ENCODE measurements around the gene ZNF827. TPM values are rescaled to one million over a fixed set of nuclear protein-coding genes. Genes with fewer than 3 reads are reported as not detected.

Gene ZNF827
- total RNA-seq, 1 donor from 2014 or later = 116 TPM

- no peak overlapping the region for H3K27ac Mint-ChIP-seq
- peaks cover 12% of the 10 kb centered on the region for H3K9me3 Mint-ChIP-seq
- no peaks in the 10 kb centered on the region for H3K27me3 Mint-ChIP-seq (ENCODE audit: low read depth)
- H3K4me3 Mint-ChIP-seq = no peak overlapping the region
- TF ChIP-seq CTCF (IDR thresholded peaks at IDR 0.05; ENCODE audit: unreplicated experiment) = no peak
- peaks cover 50% of the 10 kb centered on the region for H3K36me3 Mint-ChIP-seq
- H3K4me1 Mint-ChIP-seq = no peaks in the 10 kb centered on the region
- no peak for DNase-seq (ENCODE audit: low spot score in 2 of 2, unreplicated experiment in 2 of 2)
These were observed 153.1 kb downstream of the ZNF827 start for GRCh38 chr4:145785391-145786008.

GRCh38 chr4:145784036-145784435, 154.6 kb downstream of the ZNF827 start:
- Mint-ChIP-seq H3K9me3 (peaks cover 12% of the 10 kb centered on the region), H3K27ac (no peak overlapping the region), H3K36me3 (peaks cover 59% of the 10 kb centered on the region), H3K4me3 (no peak overlapping the region), H3K27me3 (ENCODE audit: low read depth) (no peaks in the 10 kb centered on the region), H3K4me1 (no peaks in the 10 kb centered on the region)
- TF ChIP-seq CTCF (IDR thresholded peaks at IDR 0.05; ENCODE audit: unreplicated experiment) = no peak
- no peak for DNase-seq (ENCODE audit: low spot score in 2 of 2, unreplicated experiment in 2 of 2)

- Mint-ChIP-seq H3K9me3 (peaks cover 12% of the 10 kb centered on the region), H3K27ac (peak overlapping the region; percentile 24), H3K36me3 (peaks cover 65% of the 10 kb centered on the region), H3K27me3 (ENCODE audit: low read depth) (no peaks in the 10 kb centered on the region), H3K4me1 (no peaks in the 10 kb centered on the region), H3K4me3 (no peak overlapping the region)
- DNase-seq (ENCODE audit: low spot score in 2 of 2, unreplicated experiment in 2 of 2) = no peak
- TF ChIP-seq CTCF (IDR thresholded peaks at IDR 0.05; ENCODE audit: unreplicated experiment) = no peak
These were observed 155.9 kb downstream of the ZNF827 start for GRCh38 chr4:145782756-145783155.

GRCh38 chr4:145781351-145781750, 157.3 kb downstream of the ZNF827 start:
- no peak overlapping the region for H3K27ac Mint-ChIP-seq
- no peaks in the 10 kb centered on the region for H3K27me3 Mint-ChIP-seq (ENCODE audit: low read depth)
- no peak for DNase-seq (ENCODE audit: low spot score in 2 of 2, unreplicated experiment in 2 of 2)
- H3K4me1 Mint-ChIP-seq = no peaks in the 10 kb centered on the region
- H3K4me3 Mint-ChIP-seq = no peak overlapping the region
- H3K9me3 Mint-ChIP-seq = peaks cover 12% of the 10 kb centered on the region
- H3K36me3 Mint-ChIP-seq = peaks cover 63% of the 10 kb centered on the region
- no peak for TF ChIP-seq CTCF (IDR thresholded peaks at IDR 0.05; ENCODE audit: unreplicated experiment)

- peaks cover 55% of the 10 kb centered on the region for H3K36me3 Mint-ChIP-seq
- no peak overlapping the region for H3K4me3 Mint-ChIP-seq
- DNase-seq (ENCODE audit: low spot score in 2 of 2, unreplicated experiment in 2 of 2) = no peak
- no peaks in the 10 kb centered on the region for H3K4me1 Mint-ChIP-seq
- TF ChIP-seq CTCF (IDR thresholded peaks at IDR 0.05; ENCODE audit: unreplicated experiment) = no peak
- H3K27me3 Mint-ChIP-seq (ENCODE audit: low read depth) = no peaks in the 10 kb centered on the region
- peaks cover 2% of the 10 kb centered on the region for H3K9me3 Mint-ChIP-seq
- H3K27ac Mint-ChIP-seq = peak overlapping the region; percentile 30
These were observed 159.3 kb downstream of the ZNF827 start for GRCh38 chr4:145779319-145779801.

Data from mesothelial cell of epicardium (in vitro differentiated cells).